ENCODE data around the gene NACC1.

DNA sequence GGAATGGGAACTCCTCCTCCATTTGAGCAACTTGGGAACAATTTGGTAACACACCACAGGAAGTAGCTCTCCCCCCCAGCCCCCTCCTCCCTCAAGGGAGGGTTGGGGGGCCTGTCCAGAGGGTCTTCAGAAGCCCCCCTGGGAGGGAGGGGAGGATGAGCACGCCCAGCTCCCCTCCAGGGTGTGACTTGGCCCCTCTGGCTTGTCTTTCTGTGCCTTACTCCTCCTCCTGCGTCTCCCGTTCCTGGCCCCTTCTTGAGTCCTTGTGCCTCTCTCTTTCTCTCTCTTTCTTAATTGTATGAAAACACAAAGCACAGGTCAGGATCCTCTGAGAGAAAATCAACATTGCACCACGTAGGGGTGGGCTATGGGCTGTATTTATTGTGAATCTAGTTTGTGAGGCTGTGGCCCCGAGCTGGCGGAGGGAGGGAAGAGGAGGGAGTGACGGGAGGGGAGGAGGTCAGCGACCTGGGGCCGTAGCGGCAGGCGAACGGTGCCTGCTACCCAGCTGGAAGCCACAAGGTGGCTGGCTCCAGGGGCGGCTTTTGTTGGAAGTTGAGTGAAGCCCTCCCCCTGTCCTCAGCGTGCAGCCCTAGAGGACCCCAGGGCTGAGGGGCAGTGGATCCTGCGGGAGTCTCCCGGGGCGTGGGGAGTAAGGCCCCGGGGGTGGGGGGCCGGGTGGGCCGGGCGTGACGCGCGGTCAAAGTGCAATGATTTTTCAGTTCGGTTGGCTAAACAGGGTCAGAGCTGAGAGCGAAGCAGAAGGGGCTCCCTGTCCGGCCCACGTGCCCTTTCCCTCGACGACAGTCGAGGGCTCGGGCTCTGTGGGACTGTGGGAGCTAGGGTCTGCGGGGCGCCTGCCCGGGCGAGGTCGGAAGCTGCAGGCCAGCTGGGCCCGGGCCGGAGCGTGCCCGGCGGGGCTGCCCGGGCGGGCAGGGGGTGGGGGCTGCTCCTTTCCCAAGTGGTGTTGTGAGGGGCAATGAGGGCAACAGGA lies 21.8 kb upstream of the NACC1 start:
- TF ChIP-seq POLR2AphosphoS5 (IDR thresholded peaks at IDR 0.05): no peak
- TF ChIP-seq, protein P1, sequence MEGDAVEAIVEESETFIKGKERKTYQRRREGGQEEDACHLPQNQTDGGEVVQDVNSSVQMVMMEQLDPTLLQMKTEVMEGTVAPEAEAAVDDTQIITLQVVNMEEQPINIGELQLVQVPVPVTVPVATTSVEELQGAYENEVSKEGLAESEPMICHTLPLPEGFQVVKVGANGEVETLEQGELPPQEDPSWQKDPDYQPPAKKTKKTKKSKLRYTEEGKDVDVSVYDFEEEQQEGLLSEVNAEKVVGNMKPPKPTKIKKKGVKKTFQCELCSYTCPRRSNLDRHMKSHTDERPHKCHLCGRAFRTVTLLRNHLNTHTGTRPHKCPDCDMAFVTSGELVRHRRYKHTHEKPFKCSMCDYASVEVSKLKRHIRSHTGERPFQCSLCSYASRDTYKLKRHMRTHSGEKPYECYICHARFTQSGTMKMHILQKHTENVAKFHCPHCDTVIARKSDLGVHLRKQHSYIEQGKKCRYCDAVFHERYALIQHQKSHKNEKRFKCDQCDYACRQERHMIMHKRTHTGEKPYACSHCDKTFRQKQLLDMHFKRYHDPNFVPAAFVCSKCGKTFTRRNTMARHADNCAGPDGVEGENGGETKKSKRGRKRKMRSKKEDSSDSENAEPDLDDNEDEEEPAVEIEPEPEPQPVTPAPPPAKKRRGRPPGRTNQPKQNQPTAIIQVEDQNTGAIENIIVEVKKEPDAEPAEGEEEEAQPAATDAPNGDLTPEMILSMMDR (IDR thresholded peaks at IDR 0.05): peak in 1 of 2 donors; percentile 25
